H9 (cell line): ENCODE data around the gene OCLN. TPM values are rescaled to one million over a fixed set of nuclear protein-coding genes. Genes with fewer than 3 reads are reported as not detected.

Experiments
- DNase-seq: peaks from one replicate; pipeline ENCODE4 v3.0.0-alpha.2; 2017
- H2AFZ ChIP-seq: one replicate; pipeline ENCODE4 v1.6.1; 2013; ENCODE audit warnings: mild to moderate bottlenecking, low read length, control low read depth, moderate library complexity
- H2AK5ac ChIP-seq: 2 replicates; pipeline ENCODE4 v1.6.1; 2013; ENCODE audit warnings: low read length, control low read depth, mixed read lengths; ENCODE audit not compliant: insufficient read length
- H2BK120ac ChIP-seq: one replicate; pipeline ENCODE4 v1.6.1; 2013; ENCODE audit warnings: low read depth, mild to moderate bottlenecking, low read length, control low read depth, inconsistent platforms; ENCODE audit not compliant: poor library complexity, severe bottlenecking
- H2BK12ac ChIP-seq: 2 replicates; pipeline ENCODE4 v1.6.1; 2013; ENCODE audit warnings: low read length, control low read depth, mixed read lengths, low read depth; ENCODE audit not compliant: insufficient read length
- H2BK15ac ChIP-seq: 2 replicates; pipeline ENCODE4 v1.6.1; 2013; ENCODE audit warnings: low read depth, low read length, control low read depth
- H2BK20ac ChIP-seq: one replicate; pipeline ENCODE4 v1.6.1; 2013; ENCODE audit warnings: low read depth, mild to moderate bottlenecking, low read length, control low read depth, inconsistent platforms; ENCODE audit not compliant: poor library complexity, severe bottlenecking
- H2BK5ac ChIP-seq: 2 replicates; pipeline ENCODE4 v1.6.1; 2013; ENCODE audit warnings: low read length, control low read depth, mixed read lengths; ENCODE audit not compliant: insufficient read length
- H3K14ac ChIP-seq: 2 replicates; pipeline ENCODE4 v1.6.1; 2013; ENCODE audit warnings: low read length, control low read depth; ENCODE audit not compliant: insufficient read depth
- H3K18ac ChIP-seq: 2 replicates; pipeline ENCODE4 v1.6.1; 2013; ENCODE audit warnings: low read depth, mild to moderate bottlenecking, mixed read lengths, low read length, control low read depth; ENCODE audit not compliant: insufficient read length
- H3K23ac ChIP-seq: 2 replicates; pipeline ENCODE4 v1.6.1; 2013; ENCODE audit warnings: low read length, control low read depth, mixed read lengths, low read depth; ENCODE audit not compliant: insufficient read length
- H3K23me2 ChIP-seq: 2 replicates; pipeline ENCODE4 v1.6.1; 2013; ENCODE audit warnings: low read depth, mild to moderate bottlenecking, mixed read lengths, low read length, control low read depth; ENCODE audit not compliant: insufficient read length, poor library complexity, severe bottlenecking
- H3K27ac ChIP-seq: 2 replicates; pipeline ENCODE4 v1.5.1; 2013; ENCODE audit warnings: low read length, control low read depth, mixed read lengths, low read depth; ENCODE audit not compliant: insufficient read length
- H3K27me3 ChIP-seq: 2 replicates; pipeline ENCODE4 v1.6.1; 2013; ENCODE audit warnings: low read length, control low read depth, inconsistent platforms; ENCODE audit not compliant: insufficient read depth
- H3K4ac ChIP-seq: 2 replicates; pipeline ENCODE4 v1.6.1; 2013; ENCODE audit warnings: low read depth, mild to moderate bottlenecking, control low read depth, inconsistent platforms, low read length, moderate library complexity
- H3K4me1 ChIP-seq: 2 replicates; pipeline ENCODE4 v1.6.1; 2013; ENCODE audit warnings: low read length, control low read depth, inconsistent platforms; ENCODE audit not compliant: insufficient read depth
- H3K4me2 ChIP-seq: 2 replicates; pipeline ENCODE4 v1.6.1; 2013; ENCODE audit warnings: low read length, control low read depth, mixed read lengths; ENCODE audit not compliant: insufficient read length, insufficient read depth
- H3K56ac ChIP-seq: 2 replicates; pipeline ENCODE4 v1.6.1; 2013; ENCODE audit warnings: low read depth, mild to moderate bottlenecking, mixed read lengths, low read length, control low read depth; ENCODE audit not compliant: insufficient read length
- H3K79me1 ChIP-seq: 2 replicates; pipeline ENCODE4 v1.6.1; 2013; ENCODE audit warnings: low read depth, mild to moderate bottlenecking, moderate library complexity, low read length, control low read depth, inconsistent platforms; ENCODE audit not compliant: insufficient read depth, poor library complexity, severe bottlenecking
- H3K79me2 ChIP-seq: 2 replicates; pipeline ENCODE4 v1.6.1; 2013; ENCODE audit warnings: low read length, control low read depth, inconsistent platforms; ENCODE audit not compliant: insufficient read depth
- H3K9ac ChIP-seq: 2 replicates; pipeline ENCODE4 v1.6.1; 2013; ENCODE audit warnings: low read length, control low read depth, mixed read lengths; ENCODE audit not compliant: insufficient read length; ENCODE audit errors: extremely low read depth
- H3K9me3 ChIP-seq: one replicate; pipeline ENCODE4 v1.6.1; 2013; ENCODE audit warnings: low read depth, low read length, inconsistent platforms; ENCODE audit not compliant: control insufficient read depth
- H3T11ph ChIP-seq: one replicate; pipeline ENCODE4 v1.6.1; 2013; ENCODE audit warnings: mild to moderate bottlenecking, low read length, control low read depth, inconsistent platforms
- H4K20me1 ChIP-seq: one replicate; pipeline ENCODE4 v1.6.1; 2013; ENCODE audit not compliant: control insufficient read depth, insufficient read length, insufficient read depth
- H4K5ac ChIP-seq: 2 replicates; pipeline ENCODE4 v1.6.1; 2013; ENCODE audit warnings: low read depth, mild to moderate bottlenecking, mixed read lengths, low read length, control low read depth; ENCODE audit not compliant: insufficient read length
- H4K8ac ChIP-seq: replicated peaks from 2 replicates; pipeline ENCODE4 v1.6.1; 2013; ENCODE audit warnings: low read length, control low read depth, mixed read lengths, low read depth; ENCODE audit not compliant: insufficient read length
- H4K91ac ChIP-seq: 2 replicates; pipeline ENCODE4 v1.6.1; 2013; ENCODE audit warnings: low read depth, mild to moderate bottlenecking, moderate library complexity, mixed read lengths, low read length, control low read depth; ENCODE audit not compliant: insufficient read length
- H3K27ac Mint-ChIP-seq, 3 experiments: 2 replicates in 2 of 3; 3 replicates in 1 of 3; pipeline ENCODE4 v1.8.0; 2020 to 2021; ENCODE audit warnings: mixed read lengths in 3 of 3, mild to moderate bottlenecking in 1 of 3, moderate library complexity in 1 of 3
- H3K27me3 Mint-ChIP-seq: 2 replicates; pipeline ENCODE4 v1.8.0; 2021; ENCODE audit warnings: low read depth, mild to moderate bottlenecking, moderate library complexity, mixed read lengths
- H3K36me3 Mint-ChIP-seq, 3 experiments: 2 replicates in 2 of 3; 3 replicates in 1 of 3; pipeline ENCODE4 v1.8.0; 2020 to 2021; ENCODE audit warnings: low read depth in 3 of 3, mixed read lengths in 3 of 3; ENCODE audit not compliant: insufficient read depth in 1 of 3
- H3K4me1 Mint-ChIP-seq, 2 experiments: 2 replicates each; pipeline ENCODE4 v1.8.0; 2020; ENCODE audit warnings: mixed read lengths in 2 of 2
- H3K4me3 Mint-ChIP-seq, 2 experiments: 2 replicates in 1 of 2; 3 replicates in 1 of 2; pipeline ENCODE4 v1.8.0; 2020 to 2021; ENCODE audit warnings: mild to moderate bottlenecking in 2 of 2, mixed read lengths in 2 of 2, moderate library complexity in 1 of 2
- H3K9me3 Mint-ChIP-seq, 2 experiments: 2 replicates in 1 of 2; 3 replicates in 1 of 2; pipeline ENCODE4 v1.8.0; 2020; ENCODE audit warnings: mild to moderate bottlenecking in 2 of 2, mixed read lengths in 2 of 2, moderate library complexity in 1 of 2
- CTCF ChIP-seq: fragments of 200-600 bp; sonication (generic); conservative IDR thresholded peaks from 3 replicates; pipeline ENCODE4 v1.8.0; 2021; ENCODE audit warnings: antibody characterized with exemption, mild to moderate bottlenecking
- WGBS: extraction: QIAGEN DNeasy Blood & Tissue Kit; methylation state at CpG from one replicate; pipeline ENCODE4 v1.1.7; 2013; ENCODE audit warnings: missing lambda C conversion rate, low lambda C conversion rate, mixed read lengths; ENCODE audit not compliant: insufficient read length; ENCODE audit errors: extremely low coverage; 5-methylcytosine and 5-hydroxymethylcytosine counted together
- total RNA-seq: library from RNA; stranded (reverse); gene quantifications from 2 replicates; pipeline ENCODE4 v1.2.1, GENCODE V29; 2021

OCLN gene
- total RNA-seq, 1 experiment from 2014 or later, result 109 TPM

- Histone ChIP-seq H2BK12ac (no peak overlapping the region), H3T11ph (no peak overlapping the region), H3K23me2 (no peaks in the 10 kb centered on the region), H3K56ac (no peak overlapping the region), H3K9ac (no peak overlapping the region), H3K4me1 (no peaks in the 10 kb centered on the region), H3K27ac (no peak overlapping the region), H3K14ac (no peak overlapping the region), H3K18ac (no peak overlapping the region), H4K5ac (no peak overlapping the region), H4K20me1 (no peaks in the 10 kb centered on the region), H2BK5ac (no peak overlapping the region), H2BK15ac (no peak overlapping the region), H4K91ac (no peak overlapping the region), H3K79me2 (no peaks in the 10 kb centered on the region), H2BK120ac (no peak overlapping the region), H4K8ac (no peak overlapping the region), H3K4me2 (no peak overlapping the region), H3K27me3 (no peaks in the 10 kb centered on the region), H3K9me3 (no peaks in the 10 kb centered on the region), H2BK20ac (no peak overlapping the region), H2AK5ac (no peak overlapping the region), H3K4ac (no peak overlapping the region), H3K79me1 (no peaks in the 10 kb centered on the region), H3K23ac (no peak overlapping the region), H2AFZ (no peak overlapping the region)
- H3K27me3 Mint-ChIP-seq, result no peaks in the 10 kb centered on the region
- no peak for TF ChIP-seq CTCF
- no peak overlapping the region for H3K4me3 Mint-ChIP-seq
- DNase-seq, result no peak
- H3K36me3 Mint-ChIP-seq, result peaks cover 0 to 18% (median 15%) of the 10 kb centered on the region in 3 experiments; a peak in 4 of 7 replicates
- H3K4me1 Mint-ChIP-seq, result no peaks in the 10 kb centered on the region
- H3K27ac Mint-ChIP-seq, result 0 out of 7 replicates have a peak overlapping the region, but pooled peaks of 1 of the 3 experiments have one; percentile 1
- H3K9me3 Mint-ChIP-seq, result no peaks in the 10 kb centered on the region
- no CpG with 5 or more reads among the region's 7 CpGs for WGBS
Measured at GRCh38 chr5:69444127-69444754, 48.3 kb upstream of the OCLN start.
